Measurements from ENCODE around the gene FGFBP2.
"Not testable (repeated sequence)": the region's sequence is repeated elsewhere in the genome, so short reads cannot be mapped to it uniquely, and the experiment has no call there.

DNA sequence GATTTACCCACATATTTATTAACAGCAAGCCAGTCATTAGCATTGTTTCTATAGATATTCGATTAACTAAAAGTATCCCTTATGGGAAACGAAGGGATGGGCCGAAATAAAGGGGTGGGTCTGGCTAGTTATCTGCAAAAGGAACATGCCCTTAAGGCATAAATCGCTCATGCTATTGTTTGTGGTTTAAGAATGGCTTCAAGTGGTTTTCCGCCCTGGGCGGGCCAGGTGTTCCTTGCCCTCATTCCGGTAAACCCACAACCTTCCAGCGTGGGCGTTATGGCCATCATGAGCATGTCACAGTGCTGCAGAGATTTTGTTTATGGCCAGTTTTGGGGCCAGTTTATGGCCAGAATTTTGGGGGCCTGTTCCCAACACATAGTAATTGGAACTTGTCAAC lies 46.6 kb downstream of the FGFBP2 start:
- not testable (repeated sequence) for TF ChIP-seq POLR2A (IDR thresholded peaks at IDR 0.05)
- TF ChIP-seq, protein P1, sequence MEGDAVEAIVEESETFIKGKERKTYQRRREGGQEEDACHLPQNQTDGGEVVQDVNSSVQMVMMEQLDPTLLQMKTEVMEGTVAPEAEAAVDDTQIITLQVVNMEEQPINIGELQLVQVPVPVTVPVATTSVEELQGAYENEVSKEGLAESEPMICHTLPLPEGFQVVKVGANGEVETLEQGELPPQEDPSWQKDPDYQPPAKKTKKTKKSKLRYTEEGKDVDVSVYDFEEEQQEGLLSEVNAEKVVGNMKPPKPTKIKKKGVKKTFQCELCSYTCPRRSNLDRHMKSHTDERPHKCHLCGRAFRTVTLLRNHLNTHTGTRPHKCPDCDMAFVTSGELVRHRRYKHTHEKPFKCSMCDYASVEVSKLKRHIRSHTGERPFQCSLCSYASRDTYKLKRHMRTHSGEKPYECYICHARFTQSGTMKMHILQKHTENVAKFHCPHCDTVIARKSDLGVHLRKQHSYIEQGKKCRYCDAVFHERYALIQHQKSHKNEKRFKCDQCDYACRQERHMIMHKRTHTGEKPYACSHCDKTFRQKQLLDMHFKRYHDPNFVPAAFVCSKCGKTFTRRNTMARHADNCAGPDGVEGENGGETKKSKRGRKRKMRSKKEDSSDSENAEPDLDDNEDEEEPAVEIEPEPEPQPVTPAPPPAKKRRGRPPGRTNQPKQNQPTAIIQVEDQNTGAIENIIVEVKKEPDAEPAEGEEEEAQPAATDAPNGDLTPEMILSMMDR (IDR thresholded peaks at IDR 0.05): not testable (repeated sequence)
